22Rv1 (cell line): ENCODE data around the gene FZD7.

Experiments used
- ZFX ChIP-seq: fragments of 450-650 bp; IDR thresholded peaks from 2 replicates; pipeline ENCODE4 v1.6.1; 2017; ENCODE audit warnings: antibody characterized with exemption, borderline replicate concordance
- TF ChIP-seq, protein P1 (sequence below): fragments of 450-650 bp; IDR thresholded peaks from 2 replicates; pipeline ENCODE4 v1.5.1; 2017; ENCODE audit warnings: mild to moderate bottlenecking

DNA sequence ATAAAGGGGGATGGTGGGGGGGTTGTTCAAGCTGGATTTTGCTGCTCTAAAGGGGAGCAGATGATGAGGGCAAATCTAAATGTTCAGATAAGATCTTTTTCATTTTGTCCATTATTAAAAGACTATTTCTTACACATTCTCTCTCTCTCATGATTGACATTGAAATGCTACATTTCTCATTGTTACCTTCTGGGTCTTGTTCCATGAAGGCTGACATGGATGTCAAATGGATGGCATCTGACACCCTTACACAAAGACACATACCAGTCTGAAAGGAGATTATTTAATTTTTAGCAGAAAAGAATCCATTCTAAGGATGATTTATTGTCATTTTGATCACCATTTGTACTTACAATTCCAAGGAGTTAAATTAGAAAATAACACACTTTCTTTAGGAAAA is 11.1 kb downstream of the FZD7 start:
- TF ChIP-seq, protein P1, sequence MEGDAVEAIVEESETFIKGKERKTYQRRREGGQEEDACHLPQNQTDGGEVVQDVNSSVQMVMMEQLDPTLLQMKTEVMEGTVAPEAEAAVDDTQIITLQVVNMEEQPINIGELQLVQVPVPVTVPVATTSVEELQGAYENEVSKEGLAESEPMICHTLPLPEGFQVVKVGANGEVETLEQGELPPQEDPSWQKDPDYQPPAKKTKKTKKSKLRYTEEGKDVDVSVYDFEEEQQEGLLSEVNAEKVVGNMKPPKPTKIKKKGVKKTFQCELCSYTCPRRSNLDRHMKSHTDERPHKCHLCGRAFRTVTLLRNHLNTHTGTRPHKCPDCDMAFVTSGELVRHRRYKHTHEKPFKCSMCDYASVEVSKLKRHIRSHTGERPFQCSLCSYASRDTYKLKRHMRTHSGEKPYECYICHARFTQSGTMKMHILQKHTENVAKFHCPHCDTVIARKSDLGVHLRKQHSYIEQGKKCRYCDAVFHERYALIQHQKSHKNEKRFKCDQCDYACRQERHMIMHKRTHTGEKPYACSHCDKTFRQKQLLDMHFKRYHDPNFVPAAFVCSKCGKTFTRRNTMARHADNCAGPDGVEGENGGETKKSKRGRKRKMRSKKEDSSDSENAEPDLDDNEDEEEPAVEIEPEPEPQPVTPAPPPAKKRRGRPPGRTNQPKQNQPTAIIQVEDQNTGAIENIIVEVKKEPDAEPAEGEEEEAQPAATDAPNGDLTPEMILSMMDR, result no peak
- no peak for TF ChIP-seq ZFX
